HG02870 (cell line): Measurements from ENCODE around the gene CREM.

Experiments
- ATAC-seq: cut with Tn5 transposase; IDR thresholded peaks from one replicate; pipeline ENCODE4 v1.9.1; 2021; ENCODE audit warnings: mild to moderate bottlenecking, moderate library complexity; ENCODE audit not compliant: unreplicated experiment

The CREM gene

DNA sequence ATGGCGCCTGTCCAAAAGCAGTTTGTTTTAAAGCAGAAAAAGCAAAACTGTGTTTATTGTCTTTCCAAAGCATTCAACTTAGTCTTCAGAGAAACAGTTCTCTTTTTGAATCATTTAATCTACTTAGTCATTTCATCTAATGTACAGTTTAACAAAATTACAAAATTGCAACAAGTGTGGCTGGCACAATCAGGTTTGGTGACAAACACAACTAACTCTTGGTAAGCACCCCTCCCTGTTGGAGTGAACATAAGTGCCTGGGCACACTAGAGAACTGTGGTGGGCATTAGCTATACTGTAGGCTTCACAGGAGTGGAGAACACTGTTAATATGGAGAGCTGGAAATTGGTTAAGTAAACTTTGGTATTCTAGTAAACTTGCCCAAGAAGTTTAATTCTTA is 6.9 kb downstream of the CREM start:
- no peak for ATAC-seq

GRCh38 chr10:35135861-35136260 is 9.2 kb downstream of the CREM start:
- ATAC-seq, result no peak

GRCh38 chr10:35136263-35136815 is 9.7 kb downstream of the CREM start:
- ATAC-seq, result no peak

DNA sequence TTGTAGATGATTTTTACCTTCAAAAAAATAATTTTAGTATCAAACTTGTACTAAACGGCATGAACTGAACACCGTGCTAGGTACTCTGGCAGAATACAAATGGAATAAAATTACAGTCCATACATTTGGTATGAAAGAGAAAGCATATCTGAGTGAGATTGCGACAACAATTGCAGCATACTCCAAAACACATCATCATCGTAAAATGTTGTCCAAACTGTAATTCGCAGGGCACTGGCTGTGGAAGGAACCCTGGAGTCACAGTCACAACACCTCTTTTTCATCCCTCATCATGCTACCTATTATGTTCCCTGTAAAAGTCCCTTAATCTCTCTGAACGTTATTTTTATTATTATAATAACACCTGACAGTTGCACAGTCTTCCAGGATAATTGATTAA is 13.5 kb downstream of the CREM start:
- ATAC-seq, result no peak

GRCh38 chr10:35140727-35141126 is 14.1 kb downstream of the CREM start:
- ATAC-seq, result no peak

DNA sequence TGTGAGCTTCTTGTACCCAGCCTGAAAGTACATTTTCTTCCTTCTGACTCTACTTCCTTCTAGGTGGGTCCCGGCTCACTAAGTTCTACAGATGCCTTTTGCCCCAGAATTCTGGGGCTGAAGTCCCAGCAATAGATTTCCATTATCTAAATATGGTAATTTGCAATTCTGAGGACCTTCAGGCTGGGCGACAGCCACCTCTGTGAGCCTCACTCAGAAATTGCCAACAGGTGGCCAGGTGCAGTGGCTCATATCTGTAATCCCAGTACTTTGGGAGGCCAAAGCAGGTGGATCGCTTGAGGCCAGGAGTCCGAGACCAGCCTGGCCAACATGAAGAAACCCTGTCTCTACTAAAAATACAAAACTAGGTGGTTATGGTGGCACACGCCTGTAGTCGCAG is 23.7 kb downstream of the CREM start:
- ATAC-seq, result no peak

DNA sequence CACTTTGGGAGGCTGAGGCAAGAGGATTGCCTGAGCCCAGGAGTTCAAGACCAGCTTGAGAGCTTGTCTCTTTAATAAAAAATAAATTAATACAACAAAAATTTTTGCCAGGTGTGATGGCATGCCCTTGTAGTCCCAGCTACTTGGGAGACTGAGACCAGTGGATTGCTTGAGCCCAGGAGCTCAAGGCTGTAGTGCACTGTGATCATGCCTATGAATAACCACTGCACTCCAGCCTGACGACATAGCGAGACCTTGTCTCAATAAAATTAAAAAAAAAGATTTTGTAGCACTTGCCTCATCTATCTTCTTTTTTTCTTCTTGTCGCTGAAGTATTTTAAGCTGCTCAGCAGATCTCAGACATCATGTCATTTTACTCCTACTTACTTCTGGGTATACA is 26.3 kb downstream of the CREM start:
- no peak for ATAC-seq

GRCh38 chr10:35153716-35154115 is 27.1 kb downstream of the CREM start:
- no peak for ATAC-seq

GRCh38 chr10:35160743-35161142 is 34.1 kb downstream of the CREM start:
- ATAC-seq, result no peak

- no peak for ATAC-seq
These were observed 35.3 kb downstream of the CREM start for GRCh38 chr10:35161906-35162305.

DNA sequence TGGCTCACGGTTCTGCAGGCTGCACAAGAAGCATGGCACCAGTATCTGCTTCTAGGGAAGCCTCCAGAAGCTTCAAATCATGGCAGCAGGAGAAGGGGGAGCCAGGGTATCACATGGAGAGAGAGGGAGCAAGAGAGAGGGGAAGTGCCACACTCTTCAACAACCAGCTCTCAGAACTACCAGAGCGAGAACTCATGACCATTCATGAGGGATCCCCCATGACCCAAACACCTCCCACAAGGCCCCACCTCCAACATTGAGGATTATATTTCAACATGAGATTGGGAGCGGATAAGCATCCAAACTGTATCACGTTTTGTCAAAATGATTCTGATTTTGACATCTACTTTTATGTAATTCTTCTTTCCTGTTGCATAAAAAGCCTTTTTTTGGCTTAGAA is 38.5 kb downstream of the CREM start:
- ATAC-seq, result no peak

GRCh38 chr10:35165811-35166210 is 39.2 kb downstream of the CREM start:
- ATAC-seq, result no peak

DNA sequence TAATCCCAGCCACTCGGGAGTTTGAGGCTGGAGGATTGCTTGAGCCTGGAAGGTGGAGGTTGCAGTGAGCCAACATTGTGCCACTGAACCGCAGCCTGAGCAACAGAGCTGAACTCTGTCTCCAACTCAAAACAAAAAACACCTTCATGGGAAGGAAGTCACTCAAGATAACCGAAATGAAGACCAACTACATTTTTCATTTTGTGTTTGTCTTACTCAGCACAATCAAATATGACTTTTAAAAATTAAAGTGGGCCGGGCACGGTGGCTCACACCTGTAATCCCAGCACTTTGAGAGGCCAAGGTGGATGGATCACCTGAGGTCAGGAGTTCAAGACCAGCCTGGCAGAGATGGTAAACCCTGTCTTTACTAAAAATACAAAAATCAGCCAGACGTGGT is 40.0 kb downstream of the CREM start:
- ATAC-seq, result no peak

- ATAC-seq, result no peak
These were observed 40.7 kb downstream of the CREM start for GRCh38 chr10:35167342-35167741.

GRCh38 chr10:35172146-35172545 is 45.5 kb downstream of the CREM start:
- no peak for ATAC-seq

- ATAC-seq, result no peak
These were observed 45.9 kb downstream of the CREM start for GRCh38 chr10:35172574-35172973.

- no peak for ATAC-seq
These were observed 51.7 kb downstream of the CREM start for GRCh38 chr10:35178331-35178730.

DNA sequence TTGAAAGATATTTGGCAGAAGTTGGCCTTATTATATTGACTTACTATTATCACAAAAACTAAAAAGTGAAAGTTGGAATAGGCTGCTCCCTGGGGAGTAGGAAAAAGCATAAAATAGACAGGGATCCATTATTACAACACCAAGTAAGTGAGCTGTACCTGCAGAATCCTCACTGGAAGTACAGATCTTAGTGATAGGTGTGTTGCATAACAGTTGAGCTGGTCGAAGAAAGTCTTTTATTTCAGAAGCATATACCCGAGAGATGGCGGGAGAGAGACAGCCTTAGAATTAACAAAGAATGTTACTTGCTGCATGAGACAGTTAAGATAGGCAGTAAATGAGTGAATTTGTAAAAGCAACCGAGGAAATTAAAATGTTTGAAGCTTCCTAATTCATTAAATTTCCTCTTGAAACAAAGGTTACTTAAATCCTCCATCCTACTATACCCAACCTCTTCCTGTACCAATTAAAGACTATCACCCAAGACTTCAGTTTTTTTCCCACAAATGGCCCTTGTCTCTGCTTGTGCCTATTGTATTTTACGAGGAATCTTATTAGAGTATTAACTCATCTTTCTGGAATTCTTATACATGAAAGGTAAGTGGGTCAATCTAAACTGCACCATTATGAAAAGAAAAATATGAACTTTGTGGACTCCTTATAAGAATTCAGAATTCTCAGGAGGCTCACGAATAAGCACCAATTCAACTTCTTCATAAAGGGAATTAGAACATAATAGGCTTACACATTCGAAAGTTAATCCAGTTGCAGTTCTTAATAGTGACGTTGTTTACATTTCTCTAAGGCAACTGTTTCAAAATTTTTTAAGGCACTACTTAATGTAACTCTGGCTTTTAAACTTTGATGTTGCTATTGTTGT is 56.2 kb downstream of the CREM start:
- no peak for ATAC-seq

DNA sequence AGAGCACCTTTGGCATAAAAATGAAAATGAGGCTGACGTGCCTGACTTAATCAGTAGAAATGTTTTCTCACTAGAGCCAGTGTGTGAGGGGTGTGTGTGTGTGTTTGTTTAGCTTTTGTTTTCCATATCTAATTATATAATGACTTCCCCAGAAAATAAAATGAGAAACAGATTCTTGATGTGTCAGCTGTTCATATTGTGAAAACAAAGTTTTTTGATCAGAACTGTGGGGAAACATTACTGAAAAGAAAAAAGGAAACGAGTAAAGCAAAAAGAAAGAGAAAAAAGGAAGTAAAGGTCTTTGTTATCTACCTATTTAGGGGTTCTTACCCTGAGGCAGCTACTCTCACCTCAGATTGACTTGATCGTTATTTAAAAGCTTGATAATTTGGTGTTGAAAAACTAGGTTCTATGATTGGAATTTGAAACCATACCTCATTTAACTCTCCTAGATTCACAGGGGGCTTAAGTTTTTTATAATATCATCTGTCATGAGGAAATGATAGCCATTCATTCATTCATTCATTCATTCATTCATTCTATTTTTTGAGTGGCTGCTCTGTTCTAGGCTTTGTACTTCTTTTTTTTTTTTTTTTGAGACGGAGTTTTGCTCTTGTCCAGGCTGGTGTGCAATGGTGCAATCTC is 58.0 kb downstream of the CREM start:
- peak; percentile 4 for ATAC-seq

DNA sequence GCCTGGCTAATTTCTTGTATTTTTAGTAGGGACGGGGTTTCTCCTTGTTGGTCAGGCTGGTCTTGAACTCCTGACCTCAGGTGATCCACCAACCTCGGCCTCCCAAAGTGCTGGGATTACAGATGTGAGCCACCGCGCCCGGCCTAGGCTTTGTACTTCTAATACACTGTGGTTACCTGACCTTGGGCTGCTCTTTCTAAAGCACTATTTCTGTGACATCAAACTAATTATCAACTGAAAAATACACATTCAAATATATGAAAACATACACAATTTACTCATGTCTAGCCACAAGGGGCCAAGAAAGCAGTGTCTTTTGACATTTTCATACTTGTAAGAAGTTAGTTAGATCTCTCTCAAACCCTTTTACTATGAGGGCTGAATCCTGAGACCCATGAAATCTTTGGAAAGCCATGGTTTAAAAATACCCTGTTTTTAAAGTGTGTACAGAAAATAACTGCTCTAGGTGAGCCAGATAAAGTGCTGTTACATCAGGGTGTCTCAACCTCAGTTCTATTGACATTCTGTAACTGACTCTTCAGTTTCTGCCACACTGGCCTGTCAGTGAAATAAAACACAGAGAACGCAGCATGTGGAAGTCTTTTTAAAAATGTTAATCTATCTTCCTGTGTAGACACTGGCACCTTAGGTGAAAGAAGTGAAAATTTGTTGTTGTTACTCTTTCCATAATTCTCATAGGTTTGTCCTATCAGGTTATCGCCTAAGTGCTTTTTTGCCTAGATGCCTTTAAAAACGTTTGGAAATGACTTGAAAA is 58.8 kb downstream of the CREM start:
- ATAC-seq, result peak; percentile 77

DNA sequence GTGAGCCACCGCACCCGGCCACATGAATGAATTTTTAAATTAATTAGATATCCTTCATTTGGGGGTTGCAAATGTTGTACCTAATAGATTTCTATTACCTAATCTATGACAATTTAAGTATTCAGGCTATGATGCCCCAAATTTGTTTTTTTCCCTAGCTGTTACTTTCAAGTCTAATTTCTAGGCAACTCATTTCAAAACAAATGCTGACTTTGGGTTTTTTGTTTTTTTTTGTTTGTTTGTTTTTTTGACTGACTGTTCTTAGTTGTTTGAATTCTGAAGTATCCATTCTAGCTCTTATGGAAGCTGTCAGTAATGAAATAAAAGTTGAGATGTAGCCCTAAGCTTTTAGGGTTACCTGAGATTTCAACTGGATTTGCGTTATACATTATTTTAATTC is 62.3 kb downstream of the CREM start:
- ATAC-seq, result no peak
